AG04450 (cell line): Measurements from ENCODE around the gene TSPAN19. TPM values are rescaled to one million over a fixed set of nuclear protein-coding genes. Genes with fewer than 3 reads are reported as not detected.

Source experiments
- CTCF ChIA-PET: fragments of 300-600, 350-600 bp; formaldehyde crosslinking; extraction: SDS; loops from one replicate; lab custom pipeline; 2022; ENCODE audit warnings: antibody characterized with exemption, inconsistent platforms; lab: Charles Lee
- POLR2A ChIA-PET: fragments of 350-600 bp; formaldehyde crosslinking; extraction: SDS; loops from one replicate; lab custom pipeline; 2021; ENCODE audit warnings: antibody characterized with exemption, inconsistent platforms; lab: Yijun Ruan, JAX
- DNase-seq: peaks from one replicate; pipeline ENCODE4 v3.0.0-alpha.2; 2011; ENCODE audit warnings: low read depth, low spot score
- H3K27ac ChIP-seq: one replicate; pipeline ENCODE4 v1.5.1; 2012; ENCODE audit warnings: low read depth, low read length, control low read depth
- H3K27me3 ChIP-seq: one replicate; pipeline ENCODE4 v1.6.0; 2012; ENCODE audit warnings: low read length; ENCODE audit not compliant: control insufficient read depth, insufficient read depth
- H3K4me3 ChIP-seq: 2 replicates; pipeline ENCODE4 v1.5.1; 2011; ENCODE audit warnings: mild to moderate bottlenecking, low read depth, low read length, control low read depth
- H3K9me3 ChIP-seq: 2 replicates; pipeline ENCODE4 v1.5.1; 2012; ENCODE audit warnings: low read length; ENCODE audit not compliant: control insufficient read depth, insufficient read depth
- polyA plus RNA-seq: library from polyadenylated mRNA; depleted of rRNA; stranded (reverse); fragments of >200 nt; gene quantifications from 2 replicates; pipeline ENCODE4 v1.2.3, GENCODE V29; 2011
- TF ChIP-seq, protein P1 (sequence below): IDR thresholded peaks from 2 replicates; pipeline ENCODE4 v1.5.1; 2011; ENCODE audit warnings: low read depth, low read length, control low read depth, inconsistent platforms

TSPAN19 gene
- polyA plus RNA-seq, 1 experiment: not detected

- no peaks in the 10 kb centered on the region for H3K9me3 ChIP-seq
- TF ChIP-seq, protein P1, sequence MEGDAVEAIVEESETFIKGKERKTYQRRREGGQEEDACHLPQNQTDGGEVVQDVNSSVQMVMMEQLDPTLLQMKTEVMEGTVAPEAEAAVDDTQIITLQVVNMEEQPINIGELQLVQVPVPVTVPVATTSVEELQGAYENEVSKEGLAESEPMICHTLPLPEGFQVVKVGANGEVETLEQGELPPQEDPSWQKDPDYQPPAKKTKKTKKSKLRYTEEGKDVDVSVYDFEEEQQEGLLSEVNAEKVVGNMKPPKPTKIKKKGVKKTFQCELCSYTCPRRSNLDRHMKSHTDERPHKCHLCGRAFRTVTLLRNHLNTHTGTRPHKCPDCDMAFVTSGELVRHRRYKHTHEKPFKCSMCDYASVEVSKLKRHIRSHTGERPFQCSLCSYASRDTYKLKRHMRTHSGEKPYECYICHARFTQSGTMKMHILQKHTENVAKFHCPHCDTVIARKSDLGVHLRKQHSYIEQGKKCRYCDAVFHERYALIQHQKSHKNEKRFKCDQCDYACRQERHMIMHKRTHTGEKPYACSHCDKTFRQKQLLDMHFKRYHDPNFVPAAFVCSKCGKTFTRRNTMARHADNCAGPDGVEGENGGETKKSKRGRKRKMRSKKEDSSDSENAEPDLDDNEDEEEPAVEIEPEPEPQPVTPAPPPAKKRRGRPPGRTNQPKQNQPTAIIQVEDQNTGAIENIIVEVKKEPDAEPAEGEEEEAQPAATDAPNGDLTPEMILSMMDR: no peak
- no peak for DNase-seq
- H3K27me3 ChIP-seq: no peaks in the 10 kb centered on the region
- ChIA-PET CTCF (interaction anchor here (0.6 to 1.3 kb wide), 3 partner anchors 19 to 123 kb away, joined by 3 to 4 read pairs (median 3); no protein-coding TSS in a partner anchor), POLR2A (no interaction called here)
- no peak overlapping the region for H3K27ac ChIP-seq
- H3K4me3 ChIP-seq: no peak overlapping the region
Measured at GRCh38 chr12:84998341-84998740, 37.7 kb downstream of the TSPAN19 start.

DNA sequence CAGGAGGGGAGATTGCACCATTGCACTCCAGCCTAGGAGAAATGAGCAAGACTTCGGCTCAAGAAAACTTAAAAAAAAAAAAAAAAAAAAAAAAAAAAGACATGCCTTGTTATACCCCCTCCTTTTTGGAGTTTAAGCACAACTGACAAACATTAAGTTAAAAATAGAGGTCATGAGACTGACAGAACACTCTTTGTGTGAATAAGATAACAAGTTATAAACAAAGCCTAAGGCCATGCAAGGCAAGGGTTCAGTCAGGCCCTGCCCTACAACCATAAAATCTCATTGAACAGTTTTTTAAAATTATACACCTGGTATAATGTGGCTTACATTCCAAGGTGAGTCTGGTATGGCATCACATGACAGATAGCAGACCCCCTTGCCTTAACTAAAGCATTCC lies 39.3 kb downstream of the TSPAN19 start:
- H3K27me3 ChIP-seq: no peaks in the 10 kb centered on the region
- POLR2A ChIA-PET: no interaction called here

DNA sequence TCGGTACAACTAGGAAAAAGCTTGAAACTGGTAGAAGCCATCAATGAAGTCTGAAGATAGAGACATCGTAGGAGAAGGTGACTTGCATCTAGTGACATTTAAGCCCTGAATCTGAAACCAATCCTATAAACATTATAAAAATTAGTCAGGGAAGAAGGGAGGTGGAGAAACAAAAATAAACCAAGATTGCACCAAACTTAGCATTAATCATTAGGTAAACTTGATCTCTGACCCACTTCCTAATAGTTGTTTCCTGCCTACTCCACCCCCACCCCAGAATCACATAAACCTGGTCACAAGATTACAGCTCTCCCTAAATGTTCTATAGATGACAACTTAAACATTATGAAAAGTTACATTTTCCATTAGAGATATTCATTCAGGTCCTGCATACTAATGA lies 40.4 kb downstream of the TSPAN19 start:
- POLR2A ChIA-PET: no interaction called here
- no peak for DNase-seq
- CTCF ChIA-PET: interaction anchor here (1.6 kb wide), 1 partner anchor 121 kb away, joined by 5 read pairs; no protein-coding TSS in a partner anchor

More for the DNA sequence above, 39.3 kb downstream of the TSPAN19 start:
- TF ChIP-seq, protein P1: no peak
- CTCF ChIA-PET: no interaction called here
- no peak for DNase-seq
- Histone ChIP-seq H3K4me3 (no peak overlapping the region), H3K27ac (no peak overlapping the region), H3K9me3 (no peaks in the 10 kb centered on the region)

GRCh38 chr12:84994426-84994825 lies 41.7 kb downstream of the TSPAN19 start:
- no peak for DNase-seq
- TF ChIP-seq, protein P1: no peak
- CTCF ChIA-PET: interaction anchor here (1.6 kb wide), 1 partner anchor 119 kb away, joined by 5 read pairs; no protein-coding TSS in a partner anchor

More for the DNA sequence above, 40.4 kb downstream of the TSPAN19 start:
- H3K4me3 ChIP-seq: no peak overlapping the region
- H3K9me3 ChIP-seq: no peaks in the 10 kb centered on the region
- TF ChIP-seq, protein P1: no peak
- no peak overlapping the region for H3K27ac ChIP-seq
- no peaks in the 10 kb centered on the region for H3K27me3 ChIP-seq

DNA sequence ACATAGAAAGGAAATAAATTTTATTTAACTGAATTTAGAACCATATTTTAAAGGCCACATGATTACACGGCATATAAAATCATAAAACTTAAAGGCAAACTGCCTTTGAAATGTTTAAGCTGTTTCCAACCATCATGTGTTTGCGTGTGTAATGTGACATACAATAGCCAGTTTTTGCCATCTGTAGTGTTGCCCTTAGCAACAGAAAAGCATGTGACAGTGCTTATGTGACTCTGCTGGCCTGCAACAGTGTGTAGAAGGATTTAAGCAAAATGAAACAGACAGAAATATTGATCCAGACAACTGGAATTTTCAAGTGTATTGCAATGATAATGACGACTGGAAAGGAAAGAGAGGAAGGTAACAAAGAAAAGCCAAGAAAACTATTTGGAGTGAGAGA lies 49.5 kb downstream of the TSPAN19 start:
- TF ChIP-seq, protein P1: no peak
- DNase-seq: no peak
- Histone ChIP-seq H3K27me3 (no peaks in the 10 kb centered on the region), H3K4me3 (no peak overlapping the region), H3K9me3 (no peaks in the 10 kb centered on the region), H3K27ac (no peak overlapping the region)
- ChIA-PET CTCF (interaction anchor here (0.6 kb wide), 1 partner anchor 71 kb away, joined by 3 read pairs; no protein-coding TSS in a partner anchor), POLR2A (no interaction called here)

More at GRCh38 chr12:84994426-84994825, 41.7 kb downstream of the TSPAN19 start:
- POLR2A ChIA-PET: no interaction called here
- Histone ChIP-seq H3K27ac (no peak overlapping the region), H3K4me3 (no peak overlapping the region), H3K9me3 (no peaks in the 10 kb centered on the region), H3K27me3 (no peaks in the 10 kb centered on the region)
